ENCODE measurements around the gene SLC35A3. TPM values are rescaled to one million over a fixed set of nuclear protein-coding genes. Genes with fewer than 3 reads are reported as not detected.

The SLC35A3 gene
- total RNA-seq: 54.6 TPM

GRCh38 chr1:99969729-99970621 lies at the start of gene SLC35A3:
Gene SLC35A3, plus strand, starts transcription at chr1:99969996. Its CDS starts 23,559 bp downstream, at chr1:99993555.

Small RNAs within 50 kb of the gene (small RNA-seq; reads per million reads assigned to genes)
- gene RNU6-1318P (ENCODE audit: low replicate concordance) (not detected), gene RNU6-750P (ENCODE audit: low replicate concordance) (not detected)

Other genes starting within 250 kb of the SLC35A3 start
- gene FRRS1, start 203.4 kb upstream of the SLC35A3 start, total RNA-seq: 13.4 TPM
- gene AGL, start 119.6 kb upstream of the SLC35A3 start, total RNA-seq: 47.8 TPM
- 3.9 TPM for gene SASS6, start 162.9 kb downstream of the SLC35A3 start, total RNA-seq
- 24.3 TPM for gene TRMT13, start 163.2 kb downstream of the SLC35A3 start, total RNA-seq
- 30.3 TPM for gene LRRC39, start 208.3 kb downstream of the SLC35A3 start, total RNA-seq